PC-9 (cell line): ENCODE measurements around the gene MMP15. TPM values are rescaled to one million over a fixed set of nuclear protein-coding genes. Genes with fewer than 3 reads are reported as not detected.
A peak's percentile ranks its signal among the peaks of the same experiment; 100 is the strongest.

Experiments used
- BruUV-seq: library from RNA; stranded (reverse); fragments of 400-500 nt; replicated peaks from 2 replicates; lab custom pipeline; 2021; lab: Mats Ljungman, UMichigan
- CTCF ChIA-PET: fragments of 300-600 bp; sonication (Branson Sonifier 250); formaldehyde crosslinking; loops from one replicate; lab custom pipeline; 2022; ENCODE audit warnings: antibody characterized with exemption; lab: Charles Lee
- POLR2A ChIA-PET: fragments of 300-600 bp; sonication (Branson Sonifier 250); formaldehyde crosslinking; loops from one replicate; lab custom pipeline; 2022; ENCODE audit warnings: antibody characterized with exemption; ENCODE audit not compliant: unreplicated experiment; lab: Charles Lee
- DNase-seq, 2 experiments: peaks; one replicate each; pipeline versions ENCODE4 v3.0.0 to v3.0.0-alpha.2; 2015 to 2022; ENCODE audit warnings: mixed read lengths in 1 of 2
- H2AFZ ChIP-seq: fragments of 200-600 bp; sonication (generic); 2 replicates; pipeline ENCODE4 v1.8.1; 2017; ENCODE audit warnings: antibody characterized with exemption
- H3F3A ChIP-seq: fragments of 200-600 bp; sonication (generic); 2 replicates; pipeline ENCODE4 v1.8.1; 2017; ENCODE audit warnings: antibody characterized with exemption, mild to moderate bottlenecking, low read depth; ENCODE audit not compliant: insufficient read depth
- H3K27ac ChIP-seq: fragments of 200-600 bp; sonication (generic); 2 replicates; pipeline ENCODE4 v1.6.1; 2016; ENCODE audit warnings: mixed run types
- H3K27me3 ChIP-seq: fragments of 200-600 bp; sonication (generic); 2 replicates; pipeline ENCODE4 v1.6.1; 2016; ENCODE audit warnings: low read depth, mixed run types; ENCODE audit not compliant: insufficient read depth
- H3K36me3 ChIP-seq: fragments of 200-600 bp; sonication (generic); 2 replicates; pipeline ENCODE4 v1.6.1; 2016; ENCODE audit warnings: low read depth, mixed run types
- H3K4me1 ChIP-seq: fragments of 200-600 bp; sonication (generic); replicated peaks from 2 replicates; pipeline ENCODE4 v1.6.1; 2016; ENCODE audit warnings: mixed run types; ENCODE audit not compliant: insufficient read depth
- H3K4me2 ChIP-seq: fragments of 200-600 bp; sonication (generic); 2 replicates; pipeline ENCODE4 v1.6.1; 2017; ENCODE audit warnings: mixed run types
- H3K4me3 ChIP-seq: fragments of 200-600 bp; sonication (generic); 2 replicates; pipeline ENCODE4 v1.6.1; 2016; ENCODE audit warnings: mixed run types
- H3K79me2 ChIP-seq: fragments of 200-600 bp; sonication (generic); 2 replicates; pipeline ENCODE4 v1.6.1; 2017; ENCODE audit warnings: low read depth, mixed run types
- H3K9me2 ChIP-seq: fragments of 200-600 bp; sonication (generic); 2 replicates; pipeline ENCODE4 v1.8.1; 2017; ENCODE audit warnings: mild to moderate bottlenecking; ENCODE audit not compliant: insufficient read depth
- H3K9me3 ChIP-seq: fragments of 200-600 bp; sonication (generic); 2 replicates; pipeline ENCODE4 v1.8.1; 2016; ENCODE audit warnings: low read depth; ENCODE audit not compliant: insufficient read depth
- H4K20me1 ChIP-seq: fragments of 200-600 bp; sonication (generic); 2 replicates; pipeline ENCODE4 v1.8.1; 2017; ENCODE audit not compliant: insufficient read depth
- EZH2 ChIP-seq: fragments of 200-600 bp; sonication (generic); IDR thresholded peaks from 2 replicates; pipeline ENCODE4 v1.8.0; 2017; ENCODE audit warnings: antibody characterized with exemption, low read depth
- intact Hi-C: fragments of 100-400 bp; cut with micrococcal nuclease; formaldehyde crosslinking; loops from one replicate; pipeline ENCODE4 v1.10.0; 2022; ENCODE audit not compliant: unreplicated experiment
- total RNA-seq: library from RNA; stranded (reverse); gene quantifications from 2 replicates; pipeline ENCODE4 v1.2.3, GENCODE V29; 2021
- TF ChIP-seq, protein P1 (sequence below): fragments of 200-600 bp; sonication (generic); conservative IDR thresholded peaks from 2 replicates; pipeline ENCODE4 v1.6.1; 2017; ENCODE audit warnings: mixed run types, antibody characterized with exemption, mild to moderate bottlenecking, moderate library complexity

Gene MMP15
- total RNA-seq, 1 experiment from 2014 or later = 20.1 TPM

DNA sequence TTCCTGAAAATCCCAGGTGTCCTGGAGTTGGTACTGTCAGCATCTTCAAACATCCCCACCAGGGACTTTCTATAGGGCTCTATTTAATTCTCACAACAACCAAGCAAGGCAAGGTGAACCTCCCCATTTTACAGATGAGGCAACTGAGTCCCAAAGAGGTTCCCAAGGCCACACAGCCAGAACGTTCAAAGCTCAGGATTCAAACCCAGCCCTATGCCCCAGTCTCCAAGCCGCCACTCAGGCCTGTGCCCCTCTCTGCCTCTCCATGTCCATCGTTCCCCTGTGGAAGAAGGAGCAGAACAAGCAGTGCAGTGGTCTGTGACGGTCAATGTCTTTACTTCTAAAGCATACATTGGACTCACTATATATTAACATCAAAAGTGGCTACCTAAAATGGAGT lies 31.2 kb upstream of the MMP15 start:
- ChIA-PET CTCF (no interaction called here), POLR2A (no interaction called here)
- Histone ChIP-seq H2AFZ (no peak overlapping the region), H3K79me2 (peaks cover 25% of the 10 kb centered on the region), H3K27me3 (no peaks in the 10 kb centered on the region), H3K27ac (peak overlapping the region; percentile 96; the same call in 1 of the 2 replicates), H3K4me2 (peak overlapping the region; percentile 37), H3K9me2 (no peaks in the 10 kb centered on the region), H3K4me1 (peaks cover 64% of the 10 kb centered on the region), H3F3A (peaks cover 47% of the 10 kb centered on the region), H4K20me1 (no peaks in the 10 kb centered on the region), H3K9me3 (no peaks in the 10 kb centered on the region), H3K4me3 (no peak overlapping the region), H3K36me3 (peaks cover 8% of the 10 kb centered on the region; the same call in 1 of the 2 replicates)
- no TSS peak for BruUV-seq
- no peak for DNase-seq
- TF ChIP-seq, protein P1, sequence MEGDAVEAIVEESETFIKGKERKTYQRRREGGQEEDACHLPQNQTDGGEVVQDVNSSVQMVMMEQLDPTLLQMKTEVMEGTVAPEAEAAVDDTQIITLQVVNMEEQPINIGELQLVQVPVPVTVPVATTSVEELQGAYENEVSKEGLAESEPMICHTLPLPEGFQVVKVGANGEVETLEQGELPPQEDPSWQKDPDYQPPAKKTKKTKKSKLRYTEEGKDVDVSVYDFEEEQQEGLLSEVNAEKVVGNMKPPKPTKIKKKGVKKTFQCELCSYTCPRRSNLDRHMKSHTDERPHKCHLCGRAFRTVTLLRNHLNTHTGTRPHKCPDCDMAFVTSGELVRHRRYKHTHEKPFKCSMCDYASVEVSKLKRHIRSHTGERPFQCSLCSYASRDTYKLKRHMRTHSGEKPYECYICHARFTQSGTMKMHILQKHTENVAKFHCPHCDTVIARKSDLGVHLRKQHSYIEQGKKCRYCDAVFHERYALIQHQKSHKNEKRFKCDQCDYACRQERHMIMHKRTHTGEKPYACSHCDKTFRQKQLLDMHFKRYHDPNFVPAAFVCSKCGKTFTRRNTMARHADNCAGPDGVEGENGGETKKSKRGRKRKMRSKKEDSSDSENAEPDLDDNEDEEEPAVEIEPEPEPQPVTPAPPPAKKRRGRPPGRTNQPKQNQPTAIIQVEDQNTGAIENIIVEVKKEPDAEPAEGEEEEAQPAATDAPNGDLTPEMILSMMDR = no peak
- no peak for TF ChIP-seq EZH2
- intact Hi-C loops = no loop called here

DNA sequence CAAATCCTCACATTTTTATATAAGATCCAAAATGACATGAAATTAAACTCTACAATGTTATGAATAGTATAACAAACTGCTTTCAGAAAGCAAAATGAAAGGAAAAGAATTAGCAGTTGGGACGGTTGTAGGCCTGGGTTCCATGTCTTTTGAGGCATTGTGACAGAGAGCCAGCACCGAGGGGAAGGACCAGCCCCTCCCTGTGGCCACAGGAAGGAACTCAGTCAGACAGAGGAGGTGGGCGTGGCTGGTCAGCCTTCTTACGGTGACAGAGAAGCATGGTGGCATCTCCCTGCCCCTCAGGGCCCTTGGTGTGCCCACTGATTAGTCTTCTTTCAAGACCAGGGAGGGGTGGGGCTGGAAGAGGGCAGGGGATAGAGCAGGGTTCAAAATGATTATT lies 30.8 kb upstream of the MMP15 start:
- Histone ChIP-seq H3K27ac (no peak overlapping the region), H4K20me1 (no peaks in the 10 kb centered on the region), H3K27me3 (no peaks in the 10 kb centered on the region), H3K4me1 (peaks cover 68% of the 10 kb centered on the region), H2AFZ (no peak overlapping the region), H3K4me2 (peak overlapping the region; percentile 37), H3K36me3 (peaks cover 8% of the 10 kb centered on the region; the same call in 1 of the 2 replicates), H3K4me3 (no peak overlapping the region), H3F3A (peaks cover 51% of the 10 kb centered on the region), H3K79me2 (peaks cover 29% of the 10 kb centered on the region), H3K9me2 (no peaks in the 10 kb centered on the region), H3K9me3 (no peaks in the 10 kb centered on the region)
- POLR2A ChIA-PET = no interaction called here
- no TSS peak for BruUV-seq
- DNase-seq = peak; percentile 58 to 69
- intact Hi-C loops = loop anchor here (5.0 kb wide), 1 partner anchor 77 kb away; no protein-coding TSS in a partner anchor
- CTCF ChIA-PET = no interaction called here
- TF ChIP-seq, protein P1 = peak; percentile 63
- TF ChIP-seq EZH2 = no peak

DNA sequence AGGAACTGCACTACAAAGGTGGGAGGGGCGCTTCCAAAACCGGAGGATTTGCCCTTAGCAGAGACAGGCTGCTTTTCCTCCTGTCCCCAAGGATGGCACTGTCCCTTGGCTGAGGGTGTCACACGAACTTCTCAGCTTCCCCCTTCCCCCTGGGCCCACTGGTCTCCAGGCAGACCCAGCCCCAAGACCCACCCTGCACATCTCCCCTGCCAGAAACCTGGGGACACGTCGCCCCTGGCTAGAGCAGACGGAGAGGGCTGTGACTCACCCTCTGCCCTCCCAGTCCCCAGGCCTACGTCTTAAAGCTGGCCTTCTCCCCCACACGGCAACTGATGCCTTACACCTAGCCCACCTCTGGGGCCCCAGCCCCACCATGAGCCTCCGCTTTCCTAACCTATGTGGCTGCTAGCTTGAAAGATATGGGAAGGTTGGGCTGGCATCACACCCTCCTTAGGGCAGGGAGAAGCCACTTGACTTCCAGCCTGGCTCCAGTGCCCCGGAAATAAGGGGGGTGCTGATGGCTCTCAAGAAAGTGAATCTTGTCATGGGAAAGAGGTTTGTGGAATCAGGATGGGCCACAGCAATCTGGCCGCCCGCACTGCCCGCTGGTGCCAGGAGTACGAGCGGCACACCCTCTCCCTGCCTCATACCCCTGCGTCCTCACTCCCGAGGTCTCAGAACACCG lies 29.7 kb upstream of the MMP15 start:
- H3K4me1 ChIP-seq = peaks cover 69% of the 10 kb centered on the region
- H2AFZ ChIP-seq = no peak overlapping the region
- H3K4me3 ChIP-seq = no peak overlapping the region
- ChIA-PET POLR2A (interaction anchor here (0.7 kb wide), 1 partner anchor 134 kb away, joined by 15 read pairs; no protein-coding TSS in a partner anchor), CTCF (interaction anchor here (0.6 kb wide), 1 partner anchor 16 kb away, joined by 3 read pairs; no protein-coding TSS in a partner anchor)
- no peaks in the 10 kb centered on the region for H3K9me3 ChIP-seq
- peaks cover 48% of the 10 kb centered on the region for H3F3A ChIP-seq
- no peak overlapping the region for H3K4me2 ChIP-seq
- no peak overlapping the region for H3K27ac ChIP-seq
- H4K20me1 ChIP-seq = no peaks in the 10 kb centered on the region
- no peaks in the 10 kb centered on the region for H3K9me2 ChIP-seq
- TF ChIP-seq EZH2 = no peak
- TF ChIP-seq, protein P1 = no peak
- H3K79me2 ChIP-seq = peaks cover 30% of the 10 kb centered on the region
- no peaks in the 10 kb centered on the region for H3K27me3 ChIP-seq
- intact Hi-C loops = loop anchor here (5.0 kb wide), 1 partner anchor 79 kb away; no protein-coding TSS in a partner anchor
- H3K36me3 ChIP-seq = peaks cover 8% of the 10 kb centered on the region; the same call in 1 of the 2 replicates
- BruUV-seq = no TSS peak
- peak in 1 of 2 experiments; percentile 74 for DNase-seq
